Measurements from ENCODE around the gene VPS26B.

- TF ChIP-seq CTCF (IDR thresholded peaks at IDR 0.05; ENCODE audit: low read depth, low read length) (no peak), POLR2A (IDR thresholded peaks at IDR 0.05; ENCODE audit: extremely low read depth, insufficient read length) (no peak)
These were observed 12.5 kb downstream of the VPS26B start for GRCh38 chr11:134236834-134237556.

Measured in NB4 (cell line).